IMR-90 (cell line): ENCODE data around the gene MTG1. TPM values are rescaled to one million over a fixed set of nuclear protein-coding genes. Genes with fewer than 3 reads are reported as not detected.

Source experiments
- ATAC-seq: fragments of 200-7000 bp; cut with Tn5 transposase; 2 replicates; pipeline ENCODE4 v1.9.1; 2020; ENCODE audit warnings: low read depth, mild to moderate bottlenecking, moderate library complexity
- BruUV-seq: library from RNA; stranded (reverse); fragments of 400-500 nt; replicated peaks from 2 replicates; lab custom pipeline; 2021; lab: Mats Ljungman, UMichigan
- CTCF ChIA-PET: fragments of 300-600 bp; formaldehyde crosslinking; extraction: SDS; loops from one replicate; lab custom pipeline; 2021; ENCODE audit warnings: antibody characterized with exemption; lab: Yijun Ruan, JAX
- POLR2A ChIA-PET: fragments of 300-600 bp; sonication (Branson Sonifier 250); formaldehyde crosslinking; loops from one replicate; lab custom pipeline; 2022; ENCODE audit warnings: antibody characterized with exemption; ENCODE audit not compliant: unreplicated experiment; lab: Charles Lee
- DNase-seq: peaks from one replicate; pipeline ENCODE4 v3.0.0; 2013
- H2AFZ ChIP-seq: replicated peaks from 2 replicates; pipeline ENCODE3; 2013; ENCODE audit warnings: low read length, mild to moderate bottlenecking; ENCODE audit not compliant: poor library complexity
- H2AK5ac ChIP-seq: 2 replicates; pipeline ENCODE4 v1.6.1; 2013; ENCODE audit warnings: low read depth, low read length, inconsistent platforms
- H2AK9ac ChIP-seq: replicated peaks from 2 replicates; pipeline ENCODE3; 2013; ENCODE audit warnings: mild to moderate bottlenecking, low read depth, low read length, moderate library complexity; ENCODE audit not compliant: poor library complexity
- H2BK120ac ChIP-seq: 2 replicates; pipeline ENCODE4 v1.6.1; 2013; ENCODE audit warnings: low read depth, low read length, inconsistent platforms
- H2BK15ac ChIP-seq: 3 replicates; pipeline ENCODE4 v1.6.1; 2013; ENCODE audit warnings: low read depth, low read length, inconsistent platforms
- H2BK20ac ChIP-seq: 2 replicates; pipeline ENCODE4 v1.6.1; 2013; ENCODE audit warnings: low read depth, mild to moderate bottlenecking, inconsistent platforms, low read length, moderate library complexity
- H2BK5ac ChIP-seq: 2 replicates; pipeline ENCODE4 v1.6.1; 2013; ENCODE audit warnings: mild to moderate bottlenecking, low read depth, low read length, inconsistent platforms; ENCODE audit not compliant: poor library complexity, severe bottlenecking
- H3K14ac ChIP-seq: replicated peaks from 2 replicates; pipeline ENCODE4 v1.6.1; 2013; ENCODE audit warnings: low read depth, low read length, inconsistent platforms
- H3K18ac ChIP-seq: 2 replicates; pipeline ENCODE4 v1.6.1; 2013; ENCODE audit warnings: low read depth, low read length, control low read depth
- H3K23ac ChIP-seq: 2 replicates; pipeline ENCODE4 v1.6.1; 2013; ENCODE audit warnings: low read depth, low read length, inconsistent platforms
- H3K27ac ChIP-seq: 2 replicates; pipeline ENCODE4 v1.5.1; 2013; ENCODE audit warnings: mild to moderate bottlenecking, control low read depth, low read length; ENCODE audit not compliant: insufficient read depth
- H3K27me3 ChIP-seq: 2 replicates; pipeline ENCODE4 v1.6.1; 2013; ENCODE audit warnings: low read length; ENCODE audit not compliant: control insufficient read depth, insufficient read depth
- H3K36me3 ChIP-seq: 2 replicates; pipeline ENCODE4 v1.6.1; 2013; ENCODE audit warnings: low read length, mixed read lengths; ENCODE audit not compliant: control insufficient read depth, insufficient read depth
- H3K4ac ChIP-seq: 2 replicates; pipeline ENCODE4 v1.6.1; 2013; ENCODE audit warnings: low read depth, low read length, inconsistent platforms
- H3K4me1 ChIP-seq: 2 replicates; pipeline ENCODE4 v1.6.1; 2013; ENCODE audit warnings: low read length, mixed read lengths; ENCODE audit not compliant: control insufficient read depth, insufficient read depth
- H3K4me2 ChIP-seq: 2 replicates; pipeline ENCODE4 v1.6.1; 2013; ENCODE audit warnings: low read depth, mild to moderate bottlenecking, control low read depth, low read length, moderate library complexity
- H3K4me3 ChIP-seq: 2 replicates; pipeline ENCODE4 v1.5.1; 2013; ENCODE audit warnings: low read depth, mild to moderate bottlenecking, control low read depth, low read length, moderate library complexity; ENCODE audit not compliant: insufficient read depth
- H3K56ac ChIP-seq: 2 replicates; pipeline ENCODE4 v1.6.1; 2013; ENCODE audit warnings: low read length, inconsistent platforms; ENCODE audit not compliant: insufficient read depth; ENCODE audit errors: extremely low read depth
- H3K79me1 ChIP-seq, 2 experiments: 2 replicates each; pipeline ENCODE4 v1.6.1; 2013; ENCODE audit warnings: low read length in 2 of 2, inconsistent platforms in 1 of 2, low read depth in 1 of 2
- H3K9ac ChIP-seq: 2 replicates; pipeline ENCODE4 v1.6.1; 2013; ENCODE audit warnings: low read depth, low read length, control low read depth
- H3K9me1 ChIP-seq: 2 replicates; pipeline ENCODE4 v1.6.1; 2013; ENCODE audit warnings: low read length, inconsistent platforms; ENCODE audit not compliant: insufficient read depth
- H3K9me3 ChIP-seq: 2 replicates; pipeline ENCODE4 v1.6.1; 2013; ENCODE audit warnings: low read length; ENCODE audit not compliant: control insufficient read depth, insufficient read depth
- H4K20me1 ChIP-seq: 2 replicates; pipeline ENCODE4 v1.6.1; 2013; ENCODE audit warnings: low read length, inconsistent platforms; ENCODE audit not compliant: insufficient read depth
- H4K5ac ChIP-seq: 2 replicates; pipeline ENCODE4 v1.6.1; 2013; ENCODE audit warnings: mild to moderate bottlenecking, low read depth, low read length, control low read depth
- H4K8ac ChIP-seq, 2 experiments: 2 replicates each; pipeline ENCODE4 v1.6.1; 2013; ENCODE audit warnings: low read depth in 2 of 2, low read length in 2 of 2, control low read depth in 1 of 2, inconsistent platforms in 1 of 2
- H4K91ac ChIP-seq: 2 replicates; pipeline ENCODE4 v1.6.1; 2013; ENCODE audit warnings: low read depth, low read length, inconsistent platforms; ENCODE audit not compliant: insufficient read depth
- MXI1 ChIP-seq: IDR thresholded peaks from 2 replicates; pipeline ENCODE4 v1.6.1; 2012; ENCODE audit warnings: low read depth, mild to moderate bottlenecking, low read length, moderate library complexity, borderline replicate concordance
- RFX5 ChIP-seq: IDR thresholded peaks from 2 replicates; pipeline ENCODE4 v1.8.0; 2012; ENCODE audit warnings: low read depth, mild to moderate bottlenecking, low read length, moderate library complexity
- WGBS, 2 experiments: methylation state at CpG; one replicate each; pipeline versions ENCODE4 v1.1.5 to v1.1.7; 2013; ENCODE audit warnings: missing lambda C conversion rate in 2 of 2; ENCODE audit not compliant: insufficient read length in 1 of 2; ENCODE audit errors: extremely low coverage in 2 of 2; 5-methylcytosine and 5-hydroxymethylcytosine counted together
- dilution Hi-C: fragments of 300-500 bp; cut with HindIII; formaldehyde crosslinking; loops from one replicate; pipeline ENCODE4 v1.14.3; 2018; ENCODE audit warnings: low sequenced_read_pairs; ENCODE audit not compliant: unreplicated experiment
- in situ Hi-C: fragments of 300-500 bp; cut with MboI; formaldehyde crosslinking; loops from 3 replicates; pipeline ENCODE4 v1.14.3; 2019; ENCODE audit warnings: low sequenced_read_pairs, inconsistent platforms, mixed read lengths
- intact Hi-C: fragments of 100-400 bp; cut with micrococcal nuclease; formaldehyde crosslinking; loops from 2 replicates; pipeline ENCODE4 v1.10.0; 2022
- polyA plus RNA-seq, 3 experiments: library from polyadenylated mRNA; depleted of rRNA; stranded (reverse); fragments of >200 nt; gene quantifications; 2 replicates each; pipeline ENCODE4 v1.2.3, GENCODE V29; 2012; ENCODE audit warnings: low replicate concordance in 1 of 3
- total RNA-seq: library from RNA; depleted of rRNA; stranded (reverse); fragments of >200 nt; gene quantifications from 2 replicates; pipeline ENCODE4 v1.2.3, GENCODE V29; 2012
- TF ChIP-seq, protein P1 (sequence below): conservative IDR thresholded peaks from 2 replicates; pipeline ENCODE4 v1.5.1; 2012; ENCODE audit warnings: mild to moderate bottlenecking, low read depth, low read length, improper control_type of control experiment
- TF ChIP-seq, protein P2 (sequence below): fragments of 150-350 bp; IDR thresholded peaks from 2 replicates; pipeline ENCODE4 v1.6.1; 2016; ENCODE audit warnings: low read depth, mild to moderate bottlenecking, low read length, moderate library complexity, borderline replicate concordance

MTG1 gene
- total and polyA plus RNA-seq, 2 of the 4 experiments (the other 2 are of a cell fraction): 38.5 to 64.8 TPM

DNA sequence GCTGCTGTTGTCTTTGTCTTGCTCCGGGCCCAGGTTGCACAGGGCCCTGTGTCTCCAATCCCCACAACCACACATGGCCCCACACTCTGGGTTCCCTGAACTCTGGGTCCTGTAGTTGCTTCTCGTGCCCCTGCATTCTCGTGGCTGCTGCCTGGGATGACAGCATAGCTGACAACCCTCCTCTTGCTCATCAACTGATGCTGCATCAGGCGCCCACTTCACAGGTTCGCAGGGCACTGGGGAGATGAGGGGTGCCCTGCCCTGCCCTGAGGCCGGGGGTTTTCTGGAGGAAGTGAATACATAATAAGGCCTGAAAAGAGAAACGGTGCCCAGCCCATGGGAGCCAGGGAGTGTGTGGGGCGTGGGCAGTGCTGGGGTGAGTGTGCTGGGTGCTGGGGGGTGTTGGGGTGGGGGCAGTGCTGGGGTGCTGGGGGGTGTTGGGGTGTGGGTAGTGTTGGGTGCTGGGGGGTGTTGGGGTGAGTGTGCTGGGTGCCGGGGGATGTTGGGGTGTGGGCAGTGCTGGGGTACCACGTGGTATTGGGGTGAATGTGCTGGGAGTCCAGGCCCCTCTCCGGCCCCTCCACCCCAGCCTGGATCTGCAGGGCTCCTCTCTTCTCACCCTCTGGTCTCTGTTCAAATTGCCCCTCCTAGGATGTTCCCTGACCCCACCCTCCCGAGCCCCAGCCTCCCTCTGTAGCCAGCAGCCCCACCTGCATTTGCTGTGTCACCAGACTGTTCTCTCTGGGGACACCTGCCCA lies 2.0 kb upstream of the MTG1 start:
- H3K9me3 ChIP-seq: no peaks in the 10 kb centered on the region
- peaks cover 9% of the 10 kb centered on the region; the same call in 1 of the 2 replicates for H3K9me1 ChIP-seq
- no TSS peak for BruUV-seq
- ChIA-PET CTCF (no interaction called here), POLR2A (no interaction called here)
- ATAC-seq (no peak), DNase-seq (no peak)
- H2BK15ac ChIP-seq: no peak overlapping the region
- no peaks in the 10 kb centered on the region for H3K27me3 ChIP-seq
- no peak overlapping the region for H3K56ac ChIP-seq
- in situ Hi-C loops: no loop called here
- no peak overlapping the region for H2AK9ac ChIP-seq
- H2AK5ac ChIP-seq: no peak overlapping the region
- H3K4me2 ChIP-seq: no peak overlapping the region
- H4K20me1 ChIP-seq: no peaks in the 10 kb centered on the region
- no peak overlapping the region for H3K14ac ChIP-seq
- peaks cover 19 to 23% of the 10 kb centered on the region in 2 experiments for H3K79me1 ChIP-seq
- no peak overlapping the region for H3K4ac ChIP-seq
- H3K23ac ChIP-seq: no peak overlapping the region
- H2BK120ac ChIP-seq: no peak overlapping the region
- peaks cover 4% of the 10 kb centered on the region; the same call in 1 of the 2 replicates for H3K4me1 ChIP-seq
- no peak overlapping the region for H3K27ac ChIP-seq
- no peak overlapping the region for H2BK20ac ChIP-seq
- H3K36me3 ChIP-seq: peaks cover 16% of the 10 kb centered on the region
- H2BK5ac ChIP-seq: no peak overlapping the region
- H4K8ac ChIP-seq: no peak overlapping the region
- intact Hi-C loops: no loop called here
- TF ChIP-seq, protein P1, sequence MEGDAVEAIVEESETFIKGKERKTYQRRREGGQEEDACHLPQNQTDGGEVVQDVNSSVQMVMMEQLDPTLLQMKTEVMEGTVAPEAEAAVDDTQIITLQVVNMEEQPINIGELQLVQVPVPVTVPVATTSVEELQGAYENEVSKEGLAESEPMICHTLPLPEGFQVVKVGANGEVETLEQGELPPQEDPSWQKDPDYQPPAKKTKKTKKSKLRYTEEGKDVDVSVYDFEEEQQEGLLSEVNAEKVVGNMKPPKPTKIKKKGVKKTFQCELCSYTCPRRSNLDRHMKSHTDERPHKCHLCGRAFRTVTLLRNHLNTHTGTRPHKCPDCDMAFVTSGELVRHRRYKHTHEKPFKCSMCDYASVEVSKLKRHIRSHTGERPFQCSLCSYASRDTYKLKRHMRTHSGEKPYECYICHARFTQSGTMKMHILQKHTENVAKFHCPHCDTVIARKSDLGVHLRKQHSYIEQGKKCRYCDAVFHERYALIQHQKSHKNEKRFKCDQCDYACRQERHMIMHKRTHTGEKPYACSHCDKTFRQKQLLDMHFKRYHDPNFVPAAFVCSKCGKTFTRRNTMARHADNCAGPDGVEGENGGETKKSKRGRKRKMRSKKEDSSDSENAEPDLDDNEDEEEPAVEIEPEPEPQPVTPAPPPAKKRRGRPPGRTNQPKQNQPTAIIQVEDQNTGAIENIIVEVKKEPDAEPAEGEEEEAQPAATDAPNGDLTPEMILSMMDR: no peak
- no peak for TF ChIP-seq RFX5
- no peak for TF ChIP-seq MXI1
- TF ChIP-seq, protein P2, sequence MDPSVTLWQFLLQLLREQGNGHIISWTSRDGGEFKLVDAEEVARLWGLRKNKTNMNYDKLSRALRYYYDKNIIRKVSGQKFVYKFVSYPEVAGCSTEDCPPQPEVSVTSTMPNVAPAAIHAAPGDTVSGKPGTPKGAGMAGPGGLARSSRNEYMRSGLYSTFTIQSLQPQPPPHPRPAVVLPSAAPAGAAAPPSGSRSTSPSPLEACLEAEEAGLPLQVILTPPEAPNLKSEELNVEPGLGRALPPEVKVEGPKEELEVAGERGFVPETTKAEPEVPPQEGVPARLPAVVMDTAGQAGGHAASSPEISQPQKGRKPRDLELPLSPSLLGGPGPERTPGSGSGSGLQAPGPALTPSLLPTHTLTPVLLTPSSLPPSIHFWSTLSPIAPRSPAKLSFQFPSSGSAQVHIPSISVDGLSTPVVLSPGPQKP: no peak
- H2AFZ ChIP-seq: no peak overlapping the region
- H3K18ac ChIP-seq: no peak overlapping the region
- H3K9ac ChIP-seq: no peak overlapping the region
- H3K4me3 ChIP-seq: no peak overlapping the region
- H4K91ac ChIP-seq: no peak overlapping the region
- dilution Hi-C loops: no loop called here
- H4K5ac ChIP-seq: no peak overlapping the region
- 100% methylated on average over 3 of the region's 12 CpGs; no CpG with 5 or more reads in 1 of the 2 experiments for WGBS, 2 experiments
